SK-N-SH treated with all-trans-retinoic acid at 6 μM for 48 hours (cell line): ENCODE measurements around the gene NYAP2.

Source experiments
- ATAC-seq: fragments of 200-7000 bp; cut with Tn5 transposase; 3 replicates; pipeline ENCODE4 v1.9.1; 2020; ENCODE audit warnings: mild to moderate bottlenecking, moderate library complexity
- ARNTL ChIP-seq: fragments of 450-650 bp; formaldehyde crosslinking; IDR thresholded peaks from 2 replicates; pipeline ENCODE4 v1.5.0; 2020; ENCODE audit warnings: low read depth, mild to moderate bottlenecking, moderate library complexity, borderline replicate concordance
- BACH2 ChIP-seq: fragments of 250-450 bp; sonication (Bioruptor Pico); IDR thresholded peaks from 2 replicates; pipeline ENCODE4 v1.9.0; 2021; ENCODE audit warnings: mild to moderate bottlenecking, borderline replicate concordance
- CSDC2 ChIP-seq: fragments of 250-450 bp; sonication (Bioruptor Pico); IDR thresholded peaks from 2 replicates; pipeline ENCODE4 v1.5.0; 2020; ENCODE audit warnings: mild to moderate bottlenecking, moderate library complexity
- ESRRG ChIP-seq: fragments of 250-450 bp; sonication (Bioruptor Pico); IDR thresholded peaks from 2 replicates; pipeline ENCODE4 v1.6.1; 2021; ENCODE audit warnings: mild to moderate bottlenecking
- GLIS3 ChIP-seq: fragments of 250-450 bp; sonication (Bioruptor Pico); IDR thresholded peaks from 2 replicates; pipeline ENCODE4 v1.5.0; 2020; ENCODE audit warnings: mild to moderate bottlenecking, moderate library complexity
- ISL1 ChIP-seq: fragments of 250-450 bp; sonication (Bioruptor Pico); IDR thresholded peaks from 2 replicates; pipeline ENCODE4 v2.1.2; 2022; ENCODE audit warnings: mild to moderate bottlenecking, moderate library complexity
- OSR1 ChIP-seq: fragments of 250-450 bp; sonication (Bioruptor Pico); IDR thresholded peaks from 2 replicates; pipeline ENCODE4 v1.8.0; 2022; ENCODE audit warnings: moderate library complexity, mild to moderate bottlenecking, inconsistent platforms
- PPARA ChIP-seq: fragments of 250-450 bp; sonication (Bioruptor Pico); IDR thresholded peaks from 2 replicates; pipeline ENCODE4 v1.5.0; 2020; ENCODE audit warnings: mild to moderate bottlenecking, borderline replicate concordance
- RARB ChIP-seq: fragments of 250-450 bp; sonication (Bioruptor Pico); IDR thresholded peaks from 2 replicates; pipeline ENCODE4 v1.8.0; 2021; ENCODE audit warnings: mild to moderate bottlenecking, moderate library complexity
- SNAI2 ChIP-seq: fragments of 250-450 bp; sonication (Bioruptor Pico); IDR thresholded peaks from 2 replicates; pipeline ENCODE4 v1.5.0; 2020; ENCODE audit warnings: mild to moderate bottlenecking, moderate library complexity
- TCF4 ChIP-seq: fragments of 250-450 bp; sonication (Bioruptor Pico); IDR thresholded peaks from 2 replicates; pipeline ENCODE4 v1.8.0; 2021; ENCODE audit warnings: mild to moderate bottlenecking, moderate library complexity, borderline replicate concordance
- TOX ChIP-seq: fragments of 250-450 bp; sonication (Bioruptor Pico); IDR thresholded peaks from 2 replicates; pipeline ENCODE4 v1.8.0; 2021; ENCODE audit warnings: mild to moderate bottlenecking, moderate library complexity, borderline replicate concordance
- ZC3H10 ChIP-seq: fragments of 250-450 bp; sonication (Bioruptor Pico); IDR thresholded peaks from 2 replicates; pipeline ENCODE4 v1.5.1; 2021; ENCODE audit warnings: mild to moderate bottlenecking, moderate library complexity
- ZFP3 ChIP-seq: fragments of 250-450 bp; sonication (Bioruptor Pico); IDR thresholded peaks from 2 replicates; pipeline ENCODE4 v1.5.0; 2020; ENCODE audit warnings: mild to moderate bottlenecking, moderate library complexity
- ZFP30 ChIP-seq: fragments of 450-650 bp; formaldehyde crosslinking; IDR thresholded peaks from 2 replicates; pipeline ENCODE4 v1.5.0; 2022; ENCODE audit warnings: mild to moderate bottlenecking, moderate library complexity
- ZNF565 ChIP-seq: fragments of 450-650 bp; formaldehyde crosslinking; conservative IDR thresholded peaks from 2 replicates; pipeline ENCODE4 v1.5.0; 2020; ENCODE audit warnings: low read depth, mild to moderate bottlenecking, moderate library complexity
- ZNF70 ChIP-seq: fragments of 450-650 bp; formaldehyde crosslinking; IDR thresholded peaks from 2 replicates; pipeline ENCODE4 v1.5.0; 2020; ENCODE audit warnings: mild to moderate bottlenecking, moderate library complexity
- ZNF8 ChIP-seq: fragments of 450-650 bp; formaldehyde crosslinking; IDR thresholded peaks from 2 replicates; pipeline ENCODE4 v1.5.0; 2020; ENCODE audit warnings: mild to moderate bottlenecking, moderate library complexity
- TF ChIP-seq, protein P1 (sequence below): fragments of 250-450 bp; sonication (Bioruptor Pico); IDR thresholded peaks from 2 replicates; pipeline ENCODE4 v1.5.0; 2020; ENCODE audit warnings: mild to moderate bottlenecking, moderate library complexity
- TF ChIP-seq, protein P2 (sequence below): fragments of 250-450 bp; sonication (Bioruptor Pico); IDR thresholded peaks from 2 replicates; pipeline ENCODE4 v1.8.0; 2021; ENCODE audit warnings: low read depth, mild to moderate bottlenecking, moderate library complexity, borderline replicate concordance
- TF ChIP-seq, protein P3 (sequence below): fragments of 250-450 bp; sonication (Bioruptor Pico); IDR thresholded peaks from 2 replicates; pipeline ENCODE4 v1.5.1; 2020; ENCODE audit warnings: low read depth, mild to moderate bottlenecking, moderate library complexity
- TF ChIP-seq, protein P4 (sequence below): fragments of 250-450 bp; sonication (Bioruptor Pico); IDR thresholded peaks from 2 replicates; pipeline ENCODE4 v1.5.1; 2021; ENCODE audit warnings: mild to moderate bottlenecking, moderate library complexity

The NYAP2 gene

DNA sequence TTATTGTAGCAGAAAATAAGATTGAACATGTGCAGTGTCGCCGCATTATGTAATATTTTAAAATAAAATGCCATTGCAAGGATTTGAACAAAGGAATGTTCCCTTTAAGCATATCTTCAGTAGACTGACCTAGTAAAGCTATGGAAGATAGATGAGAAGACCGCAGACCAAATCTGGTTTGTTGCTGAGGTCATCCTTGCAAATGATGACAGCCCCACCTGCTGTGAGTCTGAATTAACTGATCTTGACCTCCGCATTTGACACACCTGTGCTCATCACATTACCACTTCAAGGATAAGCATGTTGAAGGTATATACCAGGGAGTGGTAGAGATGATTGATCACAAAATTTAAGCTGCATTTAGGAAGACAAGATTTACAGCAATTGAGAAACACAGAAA lies 96.2 kb downstream of the NYAP2 start:
- TF ChIP-seq, protein P1, sequence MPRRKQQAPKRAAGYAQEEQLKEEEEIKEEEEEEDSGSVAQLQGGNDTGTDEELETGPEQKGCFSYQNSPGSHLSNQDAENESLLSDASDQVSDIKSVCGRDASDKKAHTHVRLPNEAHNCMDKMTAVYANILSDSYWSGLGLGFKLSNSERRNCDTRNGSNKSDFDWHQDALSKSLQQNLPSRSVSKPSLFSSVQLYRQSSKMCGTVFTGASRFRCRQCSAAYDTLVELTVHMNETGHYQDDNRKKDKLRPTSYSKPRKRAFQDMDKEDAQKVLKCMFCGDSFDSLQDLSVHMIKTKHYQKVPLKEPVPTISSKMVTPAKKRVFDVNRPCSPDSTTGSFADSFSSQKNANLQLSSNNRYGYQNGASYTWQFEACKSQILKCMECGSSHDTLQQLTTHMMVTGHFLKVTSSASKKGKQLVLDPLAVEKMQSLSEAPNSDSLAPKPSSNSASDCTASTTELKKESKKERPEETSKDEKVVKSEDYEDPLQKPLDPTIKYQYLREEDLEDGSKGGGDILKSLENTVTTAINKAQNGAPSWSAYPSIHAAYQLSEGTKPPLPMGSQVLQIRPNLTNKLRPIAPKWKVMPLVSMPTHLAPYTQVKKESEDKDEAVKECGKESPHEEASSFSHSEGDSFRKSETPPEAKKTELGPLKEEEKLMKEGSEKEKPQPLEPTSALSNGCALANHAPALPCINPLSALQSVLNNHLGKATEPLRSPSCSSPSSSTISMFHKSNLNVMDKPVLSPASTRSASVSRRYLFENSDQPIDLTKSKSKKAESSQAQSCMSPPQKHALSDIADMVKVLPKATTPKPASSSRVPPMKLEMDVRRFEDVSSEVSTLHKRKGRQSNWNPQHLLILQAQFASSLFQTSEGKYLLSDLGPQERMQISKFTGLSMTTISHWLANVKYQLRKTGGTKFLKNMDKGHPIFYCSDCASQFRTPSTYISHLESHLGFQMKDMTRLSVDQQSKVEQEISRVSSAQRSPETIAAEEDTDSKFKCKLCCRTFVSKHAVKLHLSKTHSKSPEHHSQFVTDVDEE (CRISPR knock-in tag): no peak
- TF ChIP-seq, protein P2, sequence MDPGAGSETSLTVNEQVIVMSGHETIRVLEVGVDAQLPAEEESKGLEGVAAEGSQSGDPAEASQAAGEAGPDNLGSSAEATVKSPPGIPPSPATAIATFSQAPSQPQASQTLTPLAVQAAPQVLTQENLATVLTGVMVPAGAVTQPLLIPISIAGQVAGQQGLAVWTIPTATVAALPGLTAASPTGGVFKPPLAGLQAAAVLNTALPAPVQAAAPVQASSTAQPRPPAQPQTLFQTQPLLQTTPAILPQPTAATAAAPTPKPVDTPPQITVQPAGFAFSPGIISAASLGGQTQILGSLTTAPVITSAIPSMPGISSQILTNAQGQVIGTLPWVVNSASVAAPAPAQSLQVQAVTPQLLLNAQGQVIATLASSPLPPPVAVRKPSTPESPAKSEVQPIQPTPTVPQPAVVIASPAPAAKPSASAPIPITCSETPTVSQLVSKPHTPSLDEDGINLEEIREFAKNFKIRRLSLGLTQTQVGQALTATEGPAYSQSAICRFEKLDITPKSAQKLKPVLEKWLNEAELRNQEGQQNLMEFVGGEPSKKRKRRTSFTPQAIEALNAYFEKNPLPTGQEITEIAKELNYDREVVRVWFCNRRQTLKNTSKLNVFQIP (CRISPR knock-in tag): no peak
- TF ChIP-seq ZC3H10 (CRISPR knock-in tag) (no peak), OSR1 (CRISPR knock-in tag) (no peak), RARB (CRISPR knock-in tag) (no peak), GLIS3 (CRISPR knock-in tag) (no peak), TOX (CRISPR knock-in tag) (no peak), ARNTL (CRISPR knock-in tag) (no peak), ZNF70 (CRISPR knock-in tag) (no peak), ZFP30 (CRISPR knock-in tag) (no peak), ESRRG (CRISPR knock-in tag) (no peak), ZNF8 (CRISPR knock-in tag) (no peak), TCF4 (CRISPR knock-in tag) (no peak), BACH2 (no peak), ISL1 (CRISPR knock-in tag) (no peak), ZNF565 (no peak), ZFP3 (no peak)
- TF ChIP-seq, protein P3, sequence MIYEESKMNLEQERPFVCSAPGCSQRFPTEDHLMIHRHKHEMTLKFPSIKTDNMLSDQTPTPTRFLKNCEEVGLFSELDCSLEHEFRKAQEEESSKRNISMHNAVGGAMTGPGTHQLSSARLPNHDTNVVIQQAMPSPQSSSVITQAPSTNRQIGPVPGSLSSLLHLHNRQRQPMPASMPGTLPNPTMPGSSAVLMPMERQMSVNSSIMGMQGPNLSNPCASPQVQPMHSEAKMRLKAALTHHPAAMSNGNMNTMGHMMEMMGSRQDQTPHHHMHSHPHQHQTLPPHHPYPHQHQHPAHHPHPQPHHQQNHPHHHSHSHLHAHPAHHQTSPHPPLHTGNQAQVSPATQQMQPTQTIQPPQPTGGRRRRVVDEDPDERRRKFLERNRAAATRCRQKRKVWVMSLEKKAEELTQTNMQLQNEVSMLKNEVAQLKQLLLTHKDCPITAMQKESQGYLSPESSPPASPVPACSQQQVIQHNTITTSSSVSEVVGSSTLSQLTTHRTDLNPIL (CRISPR knock-in tag): no peak
- TF ChIP-seq, protein P4, sequence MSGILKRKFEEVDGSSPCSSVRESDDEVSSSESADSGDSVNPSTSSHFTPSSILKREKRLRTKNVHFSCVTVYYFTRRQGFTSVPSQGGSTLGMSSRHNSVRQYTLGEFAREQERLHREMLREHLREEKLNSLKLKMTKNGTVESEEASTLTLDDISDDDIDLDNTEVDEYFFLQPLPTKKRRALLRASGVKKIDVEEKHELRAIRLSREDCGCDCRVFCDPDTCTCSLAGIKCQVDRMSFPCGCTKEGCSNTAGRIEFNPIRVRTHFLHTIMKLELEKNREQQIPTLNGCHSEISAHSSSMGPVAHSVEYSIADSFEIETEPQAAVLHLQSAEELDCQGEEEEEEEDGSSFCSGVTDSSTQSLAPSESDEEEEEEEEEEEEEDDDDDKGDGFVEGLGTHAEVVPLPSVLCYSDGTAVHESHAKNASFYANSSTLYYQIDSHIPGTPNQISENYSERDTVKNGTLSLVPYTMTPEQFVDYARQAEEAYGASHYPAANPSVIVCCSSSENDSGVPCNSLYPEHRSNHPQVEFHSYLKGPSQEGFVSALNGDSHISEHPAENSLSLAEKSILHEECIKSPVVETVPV (CRISPR knock-in tag): no peak

DNA sequence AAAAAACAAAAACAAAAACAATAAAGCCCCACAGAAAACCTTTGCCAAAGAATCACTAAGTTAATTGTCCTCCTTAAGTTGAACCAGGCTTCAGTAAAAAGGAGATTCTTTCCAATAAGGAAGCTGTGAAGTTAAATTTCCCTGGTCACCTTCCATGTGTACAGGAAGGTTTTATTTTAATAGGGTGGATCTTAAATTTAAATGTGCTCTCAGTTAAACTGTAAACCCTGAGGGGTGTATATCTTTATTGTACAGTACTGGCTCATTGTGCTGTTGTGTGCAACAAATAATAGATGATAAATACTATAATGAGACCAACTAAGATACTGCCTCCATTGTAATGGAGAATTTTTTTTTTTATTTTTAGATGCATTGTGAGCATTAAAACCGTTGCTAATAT lies 97.1 kb downstream of the NYAP2 start:
- TF ChIP-seq ZFP30 (CRISPR knock-in tag) (no peak), SNAI2 (CRISPR knock-in tag) (no peak), GLIS3 (CRISPR knock-in tag) (no peak), ESRRG (CRISPR knock-in tag) (no peak), TOX (CRISPR knock-in tag) (no peak), TCF4 (CRISPR knock-in tag) (no peak)
- TF ChIP-seq, protein P1 (CRISPR knock-in tag): no peak
- ATAC-seq: no peak

More for the DNA sequence above, 96.2 kb downstream of the NYAP2 start:
- no peak for ATAC-seq

DNA sequence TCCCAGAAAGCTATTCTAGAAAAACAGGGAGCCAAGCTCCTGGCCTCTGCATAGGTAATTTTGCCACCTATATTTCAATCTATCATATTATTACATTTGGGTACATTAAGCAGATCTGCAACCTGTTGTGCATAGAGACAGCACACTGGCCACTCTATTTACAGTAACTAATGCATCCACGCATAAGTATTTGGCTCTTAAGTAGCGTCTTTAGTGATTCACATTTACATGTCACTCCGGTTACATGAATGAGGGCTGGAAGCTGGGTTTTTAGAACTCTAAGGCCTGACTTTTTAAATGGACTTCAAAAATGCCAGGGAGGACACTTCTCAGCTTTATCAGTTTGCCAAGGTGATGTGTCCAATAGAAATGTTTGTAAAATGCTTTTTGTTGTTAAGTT lies 97.7 kb downstream of the NYAP2 start:
- no peak for ATAC-seq

More for the DNA sequence above, 97.7 kb downstream of the NYAP2 start:
- TF ChIP-seq SNAI2 (CRISPR knock-in tag) (no peak), OSR1 (CRISPR knock-in tag) (no peak), ZFP30 (CRISPR knock-in tag) (no peak), ZNF8 (CRISPR knock-in tag) (no peak), ZNF565 (no peak), RARB (CRISPR knock-in tag) (no peak), GLIS3 (CRISPR knock-in tag) (no peak), TOX (CRISPR knock-in tag) (no peak), TCF4 (CRISPR knock-in tag) (no peak), CSDC2 (CRISPR knock-in tag) (no peak), PPARA (no peak), ZFP3 (no peak), BACH2 (no peak)
- TF ChIP-seq, protein P3 (CRISPR knock-in tag): no peak
- TF ChIP-seq, protein P1 (CRISPR knock-in tag): no peak
